ENCODE data around the gene NPAS2.

DNA sequence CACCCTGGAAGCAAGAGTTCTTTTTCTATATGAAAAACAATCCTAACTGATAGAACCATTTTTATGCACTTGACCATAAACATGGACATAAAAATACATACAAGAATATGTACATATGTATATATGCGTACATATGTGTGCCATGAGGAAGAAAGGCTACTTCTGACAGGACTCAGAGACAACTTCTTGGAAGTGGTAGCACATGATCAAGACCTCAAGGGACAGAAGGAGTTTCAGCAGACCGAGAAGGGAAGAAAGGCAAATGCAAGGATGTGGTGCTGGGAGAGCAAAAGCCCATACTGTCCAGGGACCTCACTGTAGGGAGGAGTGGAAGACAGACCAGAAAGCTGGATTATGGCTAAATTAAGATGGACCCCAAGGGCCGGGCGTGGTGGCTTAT lies 11.4 kb upstream of the NPAS2 start:
- no peak for TF ChIP-seq EZH2 (IDR thresholded peaks at IDR 0.05)
- TF ChIP-seq, protein P1, sequence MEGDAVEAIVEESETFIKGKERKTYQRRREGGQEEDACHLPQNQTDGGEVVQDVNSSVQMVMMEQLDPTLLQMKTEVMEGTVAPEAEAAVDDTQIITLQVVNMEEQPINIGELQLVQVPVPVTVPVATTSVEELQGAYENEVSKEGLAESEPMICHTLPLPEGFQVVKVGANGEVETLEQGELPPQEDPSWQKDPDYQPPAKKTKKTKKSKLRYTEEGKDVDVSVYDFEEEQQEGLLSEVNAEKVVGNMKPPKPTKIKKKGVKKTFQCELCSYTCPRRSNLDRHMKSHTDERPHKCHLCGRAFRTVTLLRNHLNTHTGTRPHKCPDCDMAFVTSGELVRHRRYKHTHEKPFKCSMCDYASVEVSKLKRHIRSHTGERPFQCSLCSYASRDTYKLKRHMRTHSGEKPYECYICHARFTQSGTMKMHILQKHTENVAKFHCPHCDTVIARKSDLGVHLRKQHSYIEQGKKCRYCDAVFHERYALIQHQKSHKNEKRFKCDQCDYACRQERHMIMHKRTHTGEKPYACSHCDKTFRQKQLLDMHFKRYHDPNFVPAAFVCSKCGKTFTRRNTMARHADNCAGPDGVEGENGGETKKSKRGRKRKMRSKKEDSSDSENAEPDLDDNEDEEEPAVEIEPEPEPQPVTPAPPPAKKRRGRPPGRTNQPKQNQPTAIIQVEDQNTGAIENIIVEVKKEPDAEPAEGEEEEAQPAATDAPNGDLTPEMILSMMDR (IDR thresholded peaks at IDR 0.05), result no peak
- TF ChIP-seq EZH2phosphoT487 (IDR thresholded peaks at IDR 0.05), result no peak
